COLO668 (cell line): ENCODE measurements around the gene ERC2.

Experiments
- DNase-seq: peaks from one replicate; lab custom pipeline; 2025; ENCODE audit not compliant: unreplicated experiment; lab: John Stamatoyannopoulos, UW

Gene ERC2

GRCh38 chr3:55698831-55699230 lies 769.4 kb downstream of the ERC2 start:
- DNase-seq: no peak

GRCh38 chr3:55697177-55697865 lies 770.9 kb downstream of the ERC2 start:
- DNase-seq: no peak

GRCh38 chr3:55692957-55693558 lies 775.2 kb downstream of the ERC2 start:
- DNase-seq: peak; percentile 24

GRCh38 chr3:55692295-55692956 lies 775.8 kb downstream of the ERC2 start:
- DNase-seq: peak; percentile 11

GRCh38 chr3:55691141-55691540 lies 777.1 kb downstream of the ERC2 start:
- no peak for DNase-seq

GRCh38 chr3:55690726-55691125 lies 777.5 kb downstream of the ERC2 start:
- peak; percentile 37 for DNase-seq

- DNase-seq: no peak
Observed at GRCh38 chr3:55690177-55690576, 778.1 kb downstream of the ERC2 start.

GRCh38 chr3:55688154-55688553 lies 780.1 kb downstream of the ERC2 start:
- no peak for DNase-seq

GRCh38 chr3:55687526-55687925 lies 780.7 kb downstream of the ERC2 start:
- no peak for DNase-seq

GRCh38 chr3:55686426-55687254 lies 781.6 kb downstream of the ERC2 start:
- DNase-seq: no peak

GRCh38 chr3:55683666-55684270 lies 784.5 kb downstream of the ERC2 start:
- DNase-seq: no peak

- DNase-seq: no peak
Observed at GRCh38 chr3:55682461-55682860, 785.8 kb downstream of the ERC2 start.

- no peak for DNase-seq
Observed at GRCh38 chr3:55678546-55679216, 789.6 kb downstream of the ERC2 start.

- no peak for DNase-seq
Observed at GRCh38 chr3:55676643-55677042, 791.6 kb downstream of the ERC2 start.

- DNase-seq: no peak
Observed at GRCh38 chr3:55675478-55675877, 792.8 kb downstream of the ERC2 start.

- DNase-seq: no peak
Observed at GRCh38 chr3:55673764-55674163, 794.5 kb downstream of the ERC2 start.

- no peak for DNase-seq
Observed at GRCh38 chr3:55669133-55669532, 799.1 kb downstream of the ERC2 start.

- no peak for DNase-seq
Observed at GRCh38 chr3:55668359-55668758, 799.9 kb downstream of the ERC2 start.

GRCh38 chr3:55664387-55664786 lies 803.9 kb downstream of the ERC2 start:
- no peak for DNase-seq

- DNase-seq: no peak
Observed at GRCh38 chr3:55662683-55663082, 805.6 kb downstream of the ERC2 start.

GRCh38 chr3:55661571-55661970 lies 806.7 kb downstream of the ERC2 start:
- no peak for DNase-seq
